ENCODE measurements around the gene FERMT2.

GRCh38 chr14:52992236-52992870, 41.5 kb upstream of the FERMT2 start:
- TF ChIP-seq, protein P1, sequence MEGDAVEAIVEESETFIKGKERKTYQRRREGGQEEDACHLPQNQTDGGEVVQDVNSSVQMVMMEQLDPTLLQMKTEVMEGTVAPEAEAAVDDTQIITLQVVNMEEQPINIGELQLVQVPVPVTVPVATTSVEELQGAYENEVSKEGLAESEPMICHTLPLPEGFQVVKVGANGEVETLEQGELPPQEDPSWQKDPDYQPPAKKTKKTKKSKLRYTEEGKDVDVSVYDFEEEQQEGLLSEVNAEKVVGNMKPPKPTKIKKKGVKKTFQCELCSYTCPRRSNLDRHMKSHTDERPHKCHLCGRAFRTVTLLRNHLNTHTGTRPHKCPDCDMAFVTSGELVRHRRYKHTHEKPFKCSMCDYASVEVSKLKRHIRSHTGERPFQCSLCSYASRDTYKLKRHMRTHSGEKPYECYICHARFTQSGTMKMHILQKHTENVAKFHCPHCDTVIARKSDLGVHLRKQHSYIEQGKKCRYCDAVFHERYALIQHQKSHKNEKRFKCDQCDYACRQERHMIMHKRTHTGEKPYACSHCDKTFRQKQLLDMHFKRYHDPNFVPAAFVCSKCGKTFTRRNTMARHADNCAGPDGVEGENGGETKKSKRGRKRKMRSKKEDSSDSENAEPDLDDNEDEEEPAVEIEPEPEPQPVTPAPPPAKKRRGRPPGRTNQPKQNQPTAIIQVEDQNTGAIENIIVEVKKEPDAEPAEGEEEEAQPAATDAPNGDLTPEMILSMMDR (optimal IDR thresholded peaks at IDR 0.05 in 1 of 3, IDR thresholded peaks at IDR 0.05 in 1 of 3, conservative IDR thresholded peaks at IDR 0.05 in 1 of 3; ENCODE audit: extremely low read depth in 1 of 3, insufficient read depth in 2 of 3, low read length in 3 of 3) = no peak
- no peak for TF ChIP-seq EZH2 (IDR thresholded peaks at IDR 0.05; ENCODE audit: low read length)
